HCT116 (cell line): ENCODE results near the gene SLIT1. TPM values are rescaled to one million over a fixed set of nuclear protein-coding genes. Genes with fewer than 3 reads are reported as not detected.

Experiments
- ATAC-seq: fragments of 200-7000 bp; cut with Tn5 transposase; 2 replicates; pipeline ENCODE4 v1.9.1; 2020; ENCODE audit warnings: mild to moderate bottlenecking, moderate library complexity
- BruUV-seq: library from RNA; stranded (reverse); fragments of 400-500 nt; replicated peaks from 2 replicates; lab custom pipeline; 2021; lab: Mats Ljungman, UMichigan
- CTCF ChIA-PET: fragments of 300-600 bp; sonication (Branson Sonifier 250); formaldehyde crosslinking; loops from one replicate; lab custom pipeline; 2021; ENCODE audit warnings: antibody characterized with exemption; lab: Charles Lee
- POLR2A ChIA-PET: fragments of 300-600, 350-600 bp; sonication (Branson Sonifier 250); formaldehyde crosslinking; loops from one replicate; lab custom pipeline; 2021; ENCODE audit warnings: antibody characterized with exemption; lab: Charles Lee
- RAD21 ChIA-PET, 2 experiments: fragments of 300-600 bp; sonication (Branson Sonifier 250); formaldehyde crosslinking; loops; one replicate each; lab custom pipeline; 2023; ENCODE audit warnings: low total read pairs in 2 of 2; ENCODE audit not compliant: uncharacterized antibody in 2 of 2, unreplicated experiment in 2 of 2, low non-redundant PET in 1 of 2; lab: Charles Lee
- DNase-seq: peaks from one replicate; pipeline ENCODE4 v3.0.0-alpha.2; 2010; ENCODE audit warnings: low read depth, low spot score
- H2AFZ ChIP-seq: fragments of 200-600 bp; shearing (Covaris generic), sonication (generic); 2 replicates; pipeline ENCODE4 v1.6.1; 2017; ENCODE audit warnings: low read depth, mixed run types, mixed read lengths, antibody characterized with exemption, low read length; ENCODE audit not compliant: poor library complexity, severe bottlenecking
- H3K27ac ChIP-seq: 2 replicates; pipeline ENCODE4 v1.5.1; 2012; ENCODE audit warnings: low read depth, low read length
- H3K27me3 ChIP-seq: fragments of 200-600 bp; sonication (generic); 2 replicates; pipeline ENCODE4 v1.6.1; 2016; ENCODE audit warnings: mixed run types, low read length, mixed read lengths; ENCODE audit not compliant: insufficient read depth
- H3K36me3 ChIP-seq, 2 experiments: fragments of 200-500 bp in 1 of 2; fragments of 200-600 bp in 1 of 2; sonication (Bioruptor generic) in 1 of 2; sonication (generic) in 1 of 2; 2 replicates each; pipeline versions ENCODE4 v1.5.1 to v1.6.1; 2014 to 2016; ENCODE audit warnings: low read length in 2 of 2, inconsistent platforms in 1 of 2, mixed read lengths in 1 of 2, mixed run types in 1 of 2; ENCODE audit not compliant: insufficient read depth in 2 of 2, control insufficient read depth in 1 of 2
- H3K4me1 ChIP-seq, 2 experiments: fragments of 200-600 bp in 1 of 2; sonication (generic) in 1 of 2; 2 replicates each; pipeline versions ENCODE4 v1.5.1 to v1.6.1; 2012 to 2017; ENCODE audit warnings: low read length in 2 of 2, inconsistent platforms in 1 of 2, mild to moderate bottlenecking in 1 of 2, mixed read lengths in 1 of 2, mixed run types in 1 of 2, moderate library complexity in 1 of 2; ENCODE audit not compliant: insufficient read depth in 2 of 2, control insufficient read depth in 1 of 2
- H3K4me2 ChIP-seq: fragments of 200-600 bp; sonication (generic); 2 replicates; pipeline ENCODE4 v1.6.1; 2017; ENCODE audit warnings: mixed run types, low read length, mixed read lengths
- H3K4me3 ChIP-seq, 2 experiments: fragments of 200-600 bp in 1 of 2; sonication (generic) in 1 of 2; replicated peaks in 1 of 2; 2 replicates each; pipeline ENCODE4 v1.5.1; 2011 to 2016; ENCODE audit warnings: low read length in 2 of 2, control low read depth in 1 of 2, low read depth in 1 of 2, mild to moderate bottlenecking in 1 of 2, mixed read lengths in 1 of 2, mixed run types in 1 of 2
- H3K79me2 ChIP-seq: fragments of 200-600 bp; sonication (generic); 2 replicates; pipeline ENCODE4 v1.6.1; 2017; ENCODE audit warnings: mild to moderate bottlenecking, mixed run types, low read length, moderate library complexity, mixed read lengths; ENCODE audit not compliant: insufficient read depth
- H3K9ac ChIP-seq: fragments of 200-600 bp; sonication (generic); 2 replicates; pipeline ENCODE4 v1.6.1; 2016; ENCODE audit warnings: low read length, mixed read lengths
- H3K9me2 ChIP-seq: fragments of 200-600 bp; sonication (generic), shearing (Covaris generic); 2 replicates; pipeline ENCODE4 v1.6.1; 2017; ENCODE audit warnings: mixed run types, mild to moderate bottlenecking, moderate library complexity; ENCODE audit not compliant: insufficient read depth
- H3K9me3 ChIP-seq, 2 experiments: fragments of 200-500 bp in 1 of 2; fragments of 200-600 bp in 1 of 2; sonication (Bioruptor generic) in 1 of 2; sonication (generic) in 1 of 2; 2 replicates each; pipeline ENCODE4 v1.6.1; 2014 to 2017; ENCODE audit warnings: low read length in 2 of 2, mixed read lengths in 2 of 2, inconsistent platforms in 1 of 2, low read depth in 1 of 2, mild to moderate bottlenecking in 1 of 2, mixed run types in 1 of 2, moderate library complexity in 1 of 2; ENCODE audit not compliant: control insufficient read depth in 1 of 2, insufficient read depth in 1 of 2
- H4K20me1 ChIP-seq: fragments of 200-600 bp; sonication (generic), shearing (Covaris generic); 2 replicates; pipeline ENCODE4 v1.6.1; 2017; ENCODE audit warnings: mixed run types, mild to moderate bottlenecking, moderate library complexity; ENCODE audit not compliant: insufficient read depth
- ELF1 ChIP-seq: IDR thresholded peaks from 2 replicates; pipeline ENCODE4 v1.6.1; 2012; ENCODE audit warnings: low read depth, borderline replicate concordance
- POLR2AphosphoS5 ChIP-seq: IDR thresholded peaks from 2 replicates; pipeline ENCODE4 v1.6.1; 2011; ENCODE audit warnings: mild to moderate bottlenecking, low read depth, low read length, moderate library complexity
- RAD21 ChIP-seq: IDR thresholded peaks from 2 replicates; pipeline ENCODE4 v1.6.1; 2012; ENCODE audit warnings: low read depth, mild to moderate bottlenecking
- YY1 ChIP-seq: IDR thresholded peaks from 2 replicates; pipeline ENCODE4 v1.6.1; 2011; ENCODE audit warnings: low read length, low read depth, moderate library complexity, mild to moderate bottlenecking; ENCODE audit not compliant: insufficient replicate concordance; ENCODE audit errors: extremely low read depth
- intact Hi-C: fragments of 100-400 bp; cut with micrococcal nuclease; formaldehyde crosslinking; loops from 2 replicates; pipeline ENCODE4 v1.10.0; 2022
- total RNA-seq: library from RNA; stranded (reverse); gene quantifications from one replicate; pipeline ENCODE4 v1.2.1, GENCODE V29; 2021; ENCODE audit not compliant: unreplicated experiment
- TF ChIP-seq, protein P1 (sequence below): IDR thresholded peaks from 2 replicates; pipeline ENCODE4 v1.6.1; 2012
- TF ChIP-seq, protein P2 (sequence below), 3 experiments: fragments of 200-600 bp in 1 of 3; sonication (generic) in 1 of 3; IDR thresholded peaks in 2 of 3; conservative IDR thresholded peaks in 1 of 3; 2 replicates each; pipeline ENCODE4 v1.5.1; 2012 to 2017; ENCODE audit warnings: low read depth in 2 of 3, low read length in 2 of 3, antibody characterized with exemption in 1 of 3, borderline replicate concordance in 1 of 3, control low read depth in 1 of 3, mild to moderate bottlenecking in 1 of 3, mixed read lengths in 1 of 3, mixed run types in 1 of 3, moderate library complexity in 1 of 3; ENCODE audit not compliant: insufficient read depth in 1 of 3
- TF ChIP-seq, protein P3 (sequence below): IDR thresholded peaks from 2 replicates; pipeline ENCODE4 v1.6.1; 2011; ENCODE audit warnings: mild to moderate bottlenecking, low read length, moderate library complexity; ENCODE audit not compliant: insufficient replicate concordance; ENCODE audit errors: extremely low read depth

SLIT1 gene
- total RNA-seq, 1 experiment from 2014 or later: 0.42 TPM

DNA sequence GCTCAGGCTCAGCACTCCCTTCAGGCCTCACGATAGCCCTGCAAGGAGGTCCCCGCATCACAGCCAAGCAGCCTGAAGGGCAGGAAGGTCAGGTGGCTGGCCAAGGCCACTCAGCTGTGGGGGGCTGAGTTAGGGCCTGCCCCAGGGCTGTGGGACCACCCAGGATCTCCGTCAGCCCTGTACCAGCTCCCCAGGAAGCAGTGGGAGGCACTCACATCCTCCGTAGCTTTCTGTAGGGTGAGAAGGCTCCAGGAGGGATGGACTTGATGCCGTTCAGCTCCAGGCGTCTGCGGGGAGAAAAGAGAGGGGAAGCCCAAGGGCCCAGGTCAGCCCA is 125.9 kb downstream of the SLIT1 start:
- ChIA-PET CTCF (interaction anchor here (1.2 kb wide), 1 partner anchor 13 kb away, joined by 4 read pairs; no protein-coding TSS in a partner anchor), RAD21 (no interaction called here)
- no peak overlapping the region for H3K4me2 ChIP-seq
- no peaks in the 10 kb centered on the region for H3K9me3 ChIP-seq
- intact Hi-C loops: no loop called here
- TF ChIP-seq POLR2AphosphoS5 (no peak), ELF1 (no peak), YY1 (no peak), RAD21 (no peak)
- TF ChIP-seq, protein P1, sequence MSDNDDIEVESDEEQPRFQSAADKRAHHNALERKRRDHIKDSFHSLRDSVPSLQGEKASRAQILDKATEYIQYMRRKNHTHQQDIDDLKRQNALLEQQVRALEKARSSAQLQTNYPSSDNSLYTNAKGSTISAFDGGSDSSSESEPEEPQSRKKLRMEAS: no peak
- TF ChIP-seq, all 23 proteins: peak for 0
- DNase-seq: no peak
- no peak overlapping the region for H2AFZ ChIP-seq
- H3K9ac ChIP-seq: no peak overlapping the region
- POLR2A ChIA-PET: no interaction called here
- peak; percentile 24; the same call in 1 of the 2 replicates for ATAC-seq
- H3K79me2 ChIP-seq: no peaks in the 10 kb centered on the region
- no peaks in the 10 kb centered on the region for H3K36me3 ChIP-seq
- H3K4me1 ChIP-seq: no peaks in the 10 kb centered on the region; a peak in 1 of 4 replicates
- H3K27ac ChIP-seq: no peak overlapping the region
- BruUV-seq: no TSS peak
- H3K4me3 ChIP-seq: no peak overlapping the region
- no peaks in the 10 kb centered on the region for H3K9me2 ChIP-seq
- H3K27me3 ChIP-seq: no peaks in the 10 kb centered on the region
- no peaks in the 10 kb centered on the region for H4K20me1 ChIP-seq

DNA sequence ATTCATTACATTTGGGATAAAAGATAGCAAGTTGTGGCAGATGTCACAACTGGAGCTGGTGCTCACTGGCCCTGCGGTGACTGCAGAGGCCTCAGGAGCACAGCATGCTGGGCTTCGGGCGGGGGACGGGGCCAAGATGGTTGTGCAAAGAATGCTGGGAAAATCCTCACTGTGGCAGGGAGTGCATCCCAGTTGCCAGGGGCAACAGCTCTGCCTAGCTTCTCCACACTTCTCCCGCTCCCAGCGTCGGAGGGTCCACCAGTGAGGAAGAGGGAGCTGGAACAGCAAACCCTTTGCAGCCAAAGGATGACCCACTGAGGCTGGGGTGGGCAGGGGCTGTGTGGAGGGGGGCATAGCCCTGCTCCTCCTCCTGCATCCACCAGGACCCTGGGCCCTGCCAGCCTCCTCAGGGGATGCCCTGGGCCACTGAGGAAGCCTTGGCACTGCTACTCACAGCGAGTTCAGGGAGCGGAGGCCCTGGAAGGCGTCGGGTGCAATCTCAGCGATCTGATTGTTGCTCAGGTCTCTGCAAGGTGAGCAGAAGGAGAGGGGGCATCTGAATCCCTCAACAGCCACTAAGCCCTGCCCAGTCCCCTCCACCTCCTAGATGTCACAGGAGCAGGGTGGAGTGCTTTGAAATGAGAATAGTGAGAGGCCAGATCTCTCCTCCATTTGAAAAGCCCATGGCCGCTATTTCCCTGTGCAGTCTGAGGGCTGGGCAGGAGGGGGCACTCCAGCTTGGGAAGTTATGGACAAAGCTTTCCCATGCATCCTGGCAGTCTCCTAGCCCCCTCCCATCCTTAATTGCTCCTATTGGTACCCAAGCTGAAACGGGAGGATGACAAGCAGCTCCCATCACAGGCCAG is 126.5 kb downstream of the SLIT1 start:
- RAD21 ChIA-PET: no interaction called here
- intact Hi-C loops: no loop called here
- Histone ChIP-seq H3K79me2 (no peaks in the 10 kb centered on the region), H2AFZ (no peak overlapping the region), H3K27ac (no peak overlapping the region), H3K4me2 (no peak overlapping the region), H3K4me1 (no peaks in the 10 kb centered on the region), H3K27me3 (no peaks in the 10 kb centered on the region), H3K9me3 (no peaks in the 10 kb centered on the region), H4K20me1 (no peaks in the 10 kb centered on the region), H3K9ac (no peak overlapping the region), H3K4me3 (no peak overlapping the region), H3K9me2 (no peaks in the 10 kb centered on the region), H3K36me3 (no peaks in the 10 kb centered on the region)
- no TSS peak for BruUV-seq
- ATAC-seq: peak; percentile 58
- TF ChIP-seq, protein P2, sequence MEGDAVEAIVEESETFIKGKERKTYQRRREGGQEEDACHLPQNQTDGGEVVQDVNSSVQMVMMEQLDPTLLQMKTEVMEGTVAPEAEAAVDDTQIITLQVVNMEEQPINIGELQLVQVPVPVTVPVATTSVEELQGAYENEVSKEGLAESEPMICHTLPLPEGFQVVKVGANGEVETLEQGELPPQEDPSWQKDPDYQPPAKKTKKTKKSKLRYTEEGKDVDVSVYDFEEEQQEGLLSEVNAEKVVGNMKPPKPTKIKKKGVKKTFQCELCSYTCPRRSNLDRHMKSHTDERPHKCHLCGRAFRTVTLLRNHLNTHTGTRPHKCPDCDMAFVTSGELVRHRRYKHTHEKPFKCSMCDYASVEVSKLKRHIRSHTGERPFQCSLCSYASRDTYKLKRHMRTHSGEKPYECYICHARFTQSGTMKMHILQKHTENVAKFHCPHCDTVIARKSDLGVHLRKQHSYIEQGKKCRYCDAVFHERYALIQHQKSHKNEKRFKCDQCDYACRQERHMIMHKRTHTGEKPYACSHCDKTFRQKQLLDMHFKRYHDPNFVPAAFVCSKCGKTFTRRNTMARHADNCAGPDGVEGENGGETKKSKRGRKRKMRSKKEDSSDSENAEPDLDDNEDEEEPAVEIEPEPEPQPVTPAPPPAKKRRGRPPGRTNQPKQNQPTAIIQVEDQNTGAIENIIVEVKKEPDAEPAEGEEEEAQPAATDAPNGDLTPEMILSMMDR (IDR thresholded peaks at IDR 0.05 in 2 of 3, conservative IDR thresholded peaks at IDR 0.05 in 1 of 3; ENCODE audit: borderline replicate concordance in 1 of 3, insufficient read depth in 1 of 3, low read depth in 2 of 3, low read length in 2 of 3): peak in 1 of 3 experiments; percentile 27; a peak in 2 of 6 replicates
- TF ChIP-seq, protein P3, sequence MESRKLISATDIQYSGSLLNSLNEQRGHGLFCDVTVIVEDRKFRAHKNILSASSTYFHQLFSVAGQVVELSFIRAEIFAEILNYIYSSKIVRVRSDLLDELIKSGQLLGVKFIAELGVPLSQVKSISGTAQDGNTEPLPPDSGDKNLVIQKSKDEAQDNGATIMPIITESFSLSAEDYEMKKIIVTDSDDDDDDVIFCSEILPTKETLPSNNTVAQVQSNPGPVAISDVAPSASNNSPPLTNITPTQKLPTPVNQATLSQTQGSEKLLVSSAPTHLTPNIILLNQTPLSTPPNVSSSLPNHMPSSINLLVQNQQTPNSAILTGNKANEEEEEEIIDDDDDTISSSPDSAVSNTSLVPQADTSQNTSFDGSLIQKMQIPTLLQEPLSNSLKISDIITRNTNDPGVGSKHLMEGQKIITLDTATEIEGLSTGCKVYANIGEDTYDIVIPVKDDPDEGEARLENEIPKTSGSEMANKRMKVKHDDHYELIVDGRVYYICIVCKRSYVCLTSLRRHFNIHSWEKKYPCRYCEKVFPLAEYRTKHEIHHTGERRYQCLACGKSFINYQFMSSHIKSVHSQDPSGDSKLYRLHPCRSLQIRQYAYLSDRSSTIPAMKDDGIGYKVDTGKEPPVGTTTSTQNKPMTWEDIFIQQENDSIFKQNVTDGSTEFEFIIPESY: no peak
- no peak for DNase-seq
- CTCF ChIA-PET: interaction anchor here (1.2 to 2.9 kb wide), 2 partner anchors 13 to 14 kb away, joined by 4 to 10 read pairs; no protein-coding TSS in a partner anchor
- POLR2A ChIA-PET: no interaction called here
